IPS-18c (cell line): ENCODE measurements around the gene MAML2.

ENCODE experiments used
- H3K4me3 ChIP-seq: 2 replicates; pipeline ENCODE4 v1.7.0; 2013; ENCODE audit warnings: low read depth, mild to moderate bottlenecking, low read length, moderate library complexity; ENCODE audit not compliant: insufficient read depth
- H3K9me3 ChIP-seq: one replicate; pipeline ENCODE4 v1.6.1; 2013; ENCODE audit warnings: mild to moderate bottlenecking, low read length, moderate library complexity; ENCODE audit not compliant: control insufficient read depth, insufficient read depth

Gene MAML2

GRCh38 chr11:95985174-95985808 is 357.7 kb downstream of the MAML2 start:
- Histone ChIP-seq H3K9me3 (no peaks in the 10 kb centered on the region), H3K4me3 (no peak overlapping the region)

GRCh38 chr11:95984072-95984471 is 358.9 kb downstream of the MAML2 start:
- no peak overlapping the region for H3K4me3 ChIP-seq
- H3K9me3 ChIP-seq, result no peaks in the 10 kb centered on the region

- no peaks in the 10 kb centered on the region for H3K9me3 ChIP-seq
- H3K4me3 ChIP-seq, result no peak overlapping the region
Observed at GRCh38 chr11:95977534-95978174, 365.3 kb downstream of the MAML2 start.

- no peak overlapping the region for H3K4me3 ChIP-seq
Observed at GRCh38 chr11:95976550-95976949, 366.4 kb downstream of the MAML2 start.

GRCh38 chr11:95975343-95975742 is 367.7 kb downstream of the MAML2 start:
- H3K9me3 ChIP-seq, result no peaks in the 10 kb centered on the region
- H3K4me3 ChIP-seq, result no peak overlapping the region

More at GRCh38 chr11:95976550-95976949, 366.4 kb downstream of the MAML2 start:
- H3K9me3 ChIP-seq, result no peaks in the 10 kb centered on the region

- Histone ChIP-seq H3K4me3 (no peak overlapping the region), H3K9me3 (no peaks in the 10 kb centered on the region)
Observed at GRCh38 chr11:95972060-95972459, 370.9 kb downstream of the MAML2 start.

- Histone ChIP-seq H3K9me3 (no peaks in the 10 kb centered on the region), H3K4me3 (no peak overlapping the region)
Observed at GRCh38 chr11:95968585-95968984, 374.4 kb downstream of the MAML2 start.

- H3K4me3 ChIP-seq, result no peak overlapping the region
- no peaks in the 10 kb centered on the region for H3K9me3 ChIP-seq
Observed at GRCh38 chr11:95964281-95964680, 378.7 kb downstream of the MAML2 start.

GRCh38 chr11:95961758-95962157 is 381.2 kb downstream of the MAML2 start:
- H3K4me3 ChIP-seq, result no peak overlapping the region
- H3K9me3 ChIP-seq, result no peaks in the 10 kb centered on the region

- Histone ChIP-seq H3K9me3 (peaks cover 4% of the 10 kb centered on the region), H3K4me3 (no peak overlapping the region)
Observed at GRCh38 chr11:95950905-95951304, 392.1 kb downstream of the MAML2 start.

GRCh38 chr11:95948637-95949036 is 394.4 kb downstream of the MAML2 start:
- peaks cover 7% of the 10 kb centered on the region for H3K9me3 ChIP-seq

GRCh38 chr11:95944623-95945022 is 398.4 kb downstream of the MAML2 start:
- Histone ChIP-seq H3K9me3 (peaks cover 7% of the 10 kb centered on the region), H3K4me3 (peak overlapping the region; percentile 4; the same call in 1 of the 2 replicates)

More at GRCh38 chr11:95948637-95949036, 394.4 kb downstream of the MAML2 start:
- no peak overlapping the region for H3K4me3 ChIP-seq

- Histone ChIP-seq H3K4me3 (no peak overlapping the region), H3K9me3 (peaks cover 6% of the 10 kb centered on the region)
Observed at GRCh38 chr11:95943546-95943945, 399.4 kb downstream of the MAML2 start.

- no peaks in the 10 kb centered on the region for H3K9me3 ChIP-seq
- no peak overlapping the region for H3K4me3 ChIP-seq
Observed at GRCh38 chr11:95939091-95939490, 403.9 kb downstream of the MAML2 start.

GRCh38 chr11:95937358-95937757 is 405.6 kb downstream of the MAML2 start:
- Histone ChIP-seq H3K4me3 (no peak overlapping the region), H3K9me3 (no peaks in the 10 kb centered on the region)

- H3K9me3 ChIP-seq, result no peaks in the 10 kb centered on the region
- H3K4me3 ChIP-seq, result no peak overlapping the region
Observed at GRCh38 chr11:95933594-95933993, 409.4 kb downstream of the MAML2 start.

GRCh38 chr11:95931916-95932315 is 411.1 kb downstream of the MAML2 start:
- H3K9me3 ChIP-seq, result no peaks in the 10 kb centered on the region
- no peak overlapping the region for H3K4me3 ChIP-seq

GRCh38 chr11:95930948-95931347 is 412.0 kb downstream of the MAML2 start:
- H3K9me3 ChIP-seq, result no peaks in the 10 kb centered on the region
- H3K4me3 ChIP-seq, result no peak overlapping the region

- Histone ChIP-seq H3K4me3 (no peak overlapping the region), H3K9me3 (no peaks in the 10 kb centered on the region)
Observed at GRCh38 chr11:95926726-95927125, 416.3 kb downstream of the MAML2 start.
